Esophagus squamous epithelium (tissue), 5 donors: ENCODE data around the gene PDCD1LG2. TPM values are rescaled to one million over a fixed set of nuclear protein-coding genes. Genes with fewer than 3 reads are reported as not detected.

Experiments
- DNase-seq: peaks from one replicate; lab custom pipeline; 2025; lab: John Stamatoyannopoulos, UW
- H3K27ac ChIP-seq, 4 donors: fragments of 200-600 bp; sonication (generic); one replicate each; pipeline ENCODE4 v1.5.1; 2016 to 2019; ENCODE audit warnings: mild to moderate bottlenecking in 1 of 4
- H3K27me3 ChIP-seq, 4 donors: fragments of 200-600 bp; sonication (generic); 1 replicate in 3 of 4; 2 replicates in 1 of 4; pipeline versions ENCODE4 v1.5.1 to v1.6.0; 2017 to 2021; ENCODE audit warnings: antibody characterized with exemption in 1 of 4
- H3K36me3 ChIP-seq, 3 donors: fragments of 200-600 bp; sonication (generic); one replicate each; pipeline ENCODE4 v1.5.1; 2016 to 2019
- H3K4me1 ChIP-seq, 3 donors: fragments of 200-600 bp; sonication (generic); one replicate each; pipeline ENCODE4 v1.5.1; 2017 to 2019
- H3K4me3 ChIP-seq, 4 donors: fragments of 200-600 bp; sonication (generic); 1 replicate in 3 of 4; 2 replicates in 1 of 4; pipeline ENCODE4 v1.5.1; 2016 to 2019; ENCODE audit warnings: mild to moderate bottlenecking in 2 of 4, moderate library complexity in 1 of 4
- H3K9me3 ChIP-seq, 3 donors: fragments of 200-600 bp; sonication (generic); one replicate each; pipeline ENCODE4 v1.5.1; 2016 to 2019
- CTCF ChIP-seq, 6 experiments: fragments of 450-650 bp in 4 of 6; fragments of 200-600 bp in 2 of 6; sonication (generic) in 2 of 6; IDR thresholded peaks; one replicate each; pipeline ENCODE4 v1.5.1; 2016 to 2019; ENCODE audit warnings: antibody characterized with exemption in 6 of 6, mild to moderate bottlenecking in 4 of 6, moderate library complexity in 4 of 6
- POLR2A ChIP-seq, 4 donors: fragments of 450-650 bp; IDR thresholded peaks; one replicate each; pipeline ENCODE4 v1.6.1; 2017; ENCODE audit warnings: antibody characterized with exemption in 4 of 4, mild to moderate bottlenecking in 4 of 4, moderate library complexity in 3 of 4
- WGBS, 2 donors: methylation state at CpG; one replicate each; pipeline ENCODE4 v1.1.5; 2018; 5-methylcytosine and 5-hydroxymethylcytosine counted together
- intact Hi-C: fragments of 100-400 bp; cut with DNase I; formaldehyde crosslinking; loops from one replicate; pipeline ENCODE4 v1.15.0; 2022
- total RNA-seq, 4 donors: library from RNA; depleted of rRNA; stranded (reverse); fragments of >200 nt; gene quantifications; one replicate each; pipeline ENCODE4 v1.1.0, GENCODE V29; 2016
- donor health status: DM: yes; HTN: yes; CAD: no.

Gene PDCD1LG2
- total RNA-seq, 4 donors from 2014 or later, result 0.23 to 3.6 (median 0.31) TPM

GRCh38 chr9:5516453-5517220 is 6.3 kb downstream of the PDCD1LG2 start:
- H3K4me1 ChIP-seq, result peaks cover 0 to 29% (median 5%) of the 10 kb centered on the region in 3 donors
- TF ChIP-seq POLR2A (IDR thresholded peaks at IDR 0.05), result no peak
- TF ChIP-seq CTCF (IDR thresholded peaks at IDR 0.05), result no peak
- H3K27ac ChIP-seq, result no peak overlapping the region
- no peaks in the 10 kb centered on the region for H3K9me3 ChIP-seq
- no peak for DNase-seq
- no peaks in the 10 kb centered on the region for H3K27me3 ChIP-seq
- H3K36me3 ChIP-seq, result no peaks in the 10 kb centered on the region
- no peak overlapping the region for H3K4me3 ChIP-seq
- intact Hi-C loops, result no loop called here
- 99% methylated on average over 10 of the region's 10 CpGs; no CpG with 5 or more reads in 1 of the 2 donors for WGBS, 2 donors

- Histone ChIP-seq H3K27ac (no peak overlapping the region), H3K9me3 (no peaks in the 10 kb centered on the region), H3K4me1 (peaks cover 0 to 22% (median 5%) of the 10 kb centered on the region in 3 donors), H3K4me3 (no peak overlapping the region), H3K36me3 (no peaks in the 10 kb centered on the region), H3K27me3 (no peaks in the 10 kb centered on the region)
- 22 to 24% methylated on average over 2 of the region's 2 CpGs for whole genome bisulfite sequencing, 2 donors
- intact Hi-C loops, result no loop called here
- DNase-seq, result no peak
- TF ChIP-seq POLR2A (IDR thresholded peaks at IDR 0.05), result no peak
- TF ChIP-seq CTCF (IDR thresholded peaks at IDR 0.05), result no peak
Observed at GRCh38 chr9:5518171-5518936, 8.0 kb downstream of the PDCD1LG2 start.

GRCh38 chr9:5518937-5519319 is 8.6 kb downstream of the PDCD1LG2 start:
- 76 to 81% methylated on average over 2 of the region's 2 CpGs for WGBS, 2 donors
- DNase-seq, result no peak
- H3K4me3 ChIP-seq, result no peak overlapping the region
- no peak for TF ChIP-seq POLR2A (IDR thresholded peaks at IDR 0.05)
- no peak for TF ChIP-seq CTCF (IDR thresholded peaks at IDR 0.05)
- H3K9me3 ChIP-seq, result no peaks in the 10 kb centered on the region
- no peaks in the 10 kb centered on the region for H3K36me3 ChIP-seq
- H3K27ac ChIP-seq, result no peak overlapping the region
- no peaks in the 10 kb centered on the region for H3K27me3 ChIP-seq
- H3K4me1 ChIP-seq, result peaks cover 0 to 22% (median 5%) of the 10 kb centered on the region in 3 donors
- intact Hi-C loops, result no loop called here

- 93 to 97% methylated on average over 4 of the region's 4 CpGs for WGBS, 2 donors
- no peak for TF ChIP-seq POLR2A (IDR thresholded peaks at IDR 0.05)
Observed at GRCh38 chr9:5524090-5524489, 13.8 kb downstream of the PDCD1LG2 start.

GRCh38 chr9:5529683-5530221 is 19.4 kb downstream of the PDCD1LG2 start:
- TF ChIP-seq CTCF (IDR thresholded peaks at IDR 0.05) (no peak), POLR2A (IDR thresholded peaks at IDR 0.05) (no peak)
- H3K36me3 ChIP-seq, result peaks cover 0 to 1% (median 0%) of the 10 kb centered on the region in 3 donors
- no peak overlapping the region for H3K4me3 ChIP-seq
- no peak for DNase-seq
- H3K27me3 ChIP-seq, result no peaks in the 10 kb centered on the region
- H3K4me1 ChIP-seq, result peaks cover 5 to 30% (median 15%) of the 10 kb centered on the region in 3 donors
- no peaks in the 10 kb centered on the region for H3K9me3 ChIP-seq
- intact Hi-C loops, result no loop called here
- no peak overlapping the region for H3K27ac ChIP-seq
- WGBS, 2 donors, result 31 to 42% methylated on average over 4 of the region's 4 CpGs

More at GRCh38 chr9:5524090-5524489, 13.8 kb downstream of the PDCD1LG2 start:
- no peaks in the 10 kb centered on the region for H3K36me3 ChIP-seq
- H3K27me3 ChIP-seq, result no peaks in the 10 kb centered on the region
- no peak overlapping the region for H3K4me3 ChIP-seq
- DNase-seq, result no peak
- no peaks in the 10 kb centered on the region for H3K9me3 ChIP-seq
- intact Hi-C loops, result no loop called here
- H3K4me1 ChIP-seq, result peaks cover 0 to 2% (median 0%) of the 10 kb centered on the region in 3 donors
- H3K27ac ChIP-seq, result no peak overlapping the region
